K562 (cell line): ENCODE data around the gene TMEM123. TPM values are rescaled to one million over a fixed set of nuclear protein-coding genes. Genes with fewer than 3 reads are reported as not detected.

Experiments
- ATAC-seq: fragments of 200-7000 bp; cut with Tn5 transposase; 3 replicates; pipeline ENCODE4 v1.9.1; 2020; ENCODE audit warnings: moderate library complexity
- BruUV-seq: library from RNA; stranded (reverse); fragments of 400-500 nt; replicated peaks from 2 replicates; lab custom pipeline; 2021; lab: Mats Ljungman, UMichigan
- CTCF ChIA-PET: fragments of 300-600 bp; formaldehyde crosslinking; extraction: SDS; loops from one replicate; lab custom pipeline; 2021; ENCODE audit warnings: low intra/inter-chr PET ratio; lab: Yijun Ruan, JAX
- POLR2A ChIA-PET: fragments of 300-600, 350-650 bp; sonication (Branson Sonifier 250); formaldehyde crosslinking; extraction: SDS; loops from one replicate; lab custom pipeline; 2021; ENCODE audit warnings: antibody characterized with exemption, inconsistent platforms; lab: Yijun Ruan, JAX
- DNase-seq, 4 experiments: peaks; one replicate each; pipeline versions ENCODE4 v3.0.0 to v3.0.0-alpha.2; 2011 to 2018; ENCODE audit warnings: low spot score in 3 of 4, mixed read lengths in 3 of 4; ENCODE audit errors: extremely low read depth in 1 of 4
- FAIRE-seq: peaks from 2 replicates; lab custom pipeline; 2011; peaks lifted over from hg19 to GRCh38; lab: Jason Lieb, UNC
- H2AFZ ChIP-seq: 2 replicates; pipeline ENCODE4 v1.6.0; 2011; ENCODE audit warnings: low read depth, low read length, control low read depth, inconsistent platforms
- H3K27ac ChIP-seq: fragments of 200-600 bp; 3 replicates; pipeline ENCODE4 v1.8.0; 2011; ENCODE audit warnings: low read depth, mild to moderate bottlenecking, control low read depth, inconsistent platforms, low read length, moderate library complexity, mixed read lengths; ENCODE audit errors: extremely low read depth
- H3K27me3 ChIP-seq, 2 experiments: fragments of 300-600 bp in 1 of 2; 2 replicates in 1 of 2; 3 replicates in 1 of 2; pipeline versions ENCODE4 v1.6.0 to v1.8.0; 2011; ENCODE audit warnings: inconsistent platforms in 2 of 2, low read length in 2 of 2, mild to moderate bottlenecking in 1 of 2, mixed read lengths in 1 of 2, moderate library complexity in 1 of 2; ENCODE audit not compliant: control insufficient read depth in 2 of 2, insufficient read depth in 2 of 2
- H3K36me3 ChIP-seq: fragments of 300-600 bp; 3 replicates; pipeline ENCODE4 v1.8.0; 2011; ENCODE audit warnings: mild to moderate bottlenecking, low read length, inconsistent platforms; ENCODE audit not compliant: control insufficient read depth, insufficient read depth
- H3K4me1 ChIP-seq, 2 experiments: fragments of 200-600 bp in 1 of 2; replicated peaks in 1 of 2; 2 replicates in 1 of 2; 3 replicates in 1 of 2; pipeline versions ENCODE4 v1.5.1 to v1.8.0; 2011; ENCODE audit warnings: inconsistent platforms in 2 of 2, low read length in 2 of 2, mild to moderate bottlenecking in 1 of 2, mixed read lengths in 1 of 2, moderate library complexity in 1 of 2; ENCODE audit not compliant: control insufficient read depth in 2 of 2, insufficient read depth in 2 of 2
- H3K4me2 ChIP-seq: 2 replicates; pipeline ENCODE4 v1.6.1; 2011; ENCODE audit warnings: low read length, control low read depth, inconsistent platforms, mixed read lengths; ENCODE audit not compliant: insufficient read depth
- H3K4me3 ChIP-seq: fragments of 200-600 bp; sonication (generic), shearing (Covaris generic); 2 replicates; pipeline ENCODE4 v1.5.1; 2016; ENCODE audit warnings: control low read depth, inconsistent platforms
- H3K79me2 ChIP-seq: fragments of 200-600 bp; 3 replicates; pipeline ENCODE4 v1.8.0; 2011; ENCODE audit warnings: low read length, inconsistent platforms; ENCODE audit not compliant: control insufficient read depth, insufficient read depth
- H3K9ac ChIP-seq, 2 experiments: 2 replicates each; pipeline versions ENCODE4 v1.6.0 to v1.6.1; 2011; ENCODE audit warnings: low read depth in 2 of 2, low read length in 2 of 2, control low read depth in 1 of 2, inconsistent platforms in 1 of 2, mild to moderate bottlenecking in 1 of 2, mixed read lengths in 1 of 2; ENCODE audit not compliant: insufficient read depth in 1 of 2
- H3K9me1 ChIP-seq: one replicate; pipeline ENCODE4 v1.6.0; 2011; ENCODE audit warnings: inconsistent platforms, mild to moderate bottlenecking, low read length, moderate library complexity; ENCODE audit not compliant: control insufficient read depth, insufficient read depth
- H3K9me3 ChIP-seq: replicated peaks from 2 replicates; pipeline ENCODE4 v1.5.1; 2011; ENCODE audit warnings: low read depth, low read length, inconsistent platforms; ENCODE audit not compliant: control insufficient read depth, insufficient read depth
- H4K20me1 ChIP-seq: replicated peaks from 2 replicates; pipeline ENCODE4 v1.6.1; 2011; ENCODE audit warnings: low read length, inconsistent platforms, mixed read lengths; ENCODE audit not compliant: control insufficient read depth, insufficient read depth
- CAMTA2 ChIP-seq: fragments of 250-450 bp; sonication (Bioruptor Pico); conservative IDR thresholded peaks from 2 replicates; pipeline ENCODE4 v1.5.1; 2022
- CCAR2 ChIP-seq: fragments of 200-400 bp; formaldehyde crosslinking; IDR thresholded peaks from 2 replicates; pipeline ENCODE4 v1.6.1; 2017; ENCODE audit warnings: mild to moderate bottlenecking, low read depth, low read length
- HDAC3 ChIP-seq: fragments of 450-650 bp; IDR thresholded peaks from 2 replicates; pipeline ENCODE4 v1.6.1; 2018; ENCODE audit warnings: borderline replicate concordance, mild to moderate bottlenecking, moderate library complexity; ENCODE audit not compliant: partially characterized antibody
- KAT8 ChIP-seq: fragments of 450-650 bp; IDR thresholded peaks from 2 replicates; pipeline ENCODE4 v1.6.1; 2016; ENCODE audit warnings: low read depth, mild to moderate bottlenecking
- KHSRP ChIP-seq: fragments of 450-650 bp; IDR thresholded peaks from 2 replicates; pipeline ENCODE4 v1.6.1; 2017
- MCM7 ChIP-seq, 2 experiments: fragments of 450-650 bp; IDR thresholded peaks; 2 replicates each; pipeline ENCODE4 v1.6.1; 2016 to 2018
- MTF1 ChIP-seq: fragments of 250-450 bp; sonication (Bioruptor Pico); IDR thresholded peaks from 2 replicates; pipeline ENCODE4 v1.9.0; 2021; ENCODE audit warnings: moderate library complexity, mild to moderate bottlenecking, inconsistent platforms, borderline replicate concordance
- NCOA2 ChIP-seq, 2 experiments: fragments of 450-650 bp; IDR thresholded peaks; 2 replicates each; pipeline ENCODE4 v1.6.1; 2018; ENCODE audit warnings: mild to moderate bottlenecking in 2 of 2, moderate library complexity in 1 of 2; ENCODE audit not compliant: partially characterized antibody in 2 of 2
- NRF1 ChIP-seq, 2 experiments: fragments of 450-650 bp; IDR thresholded peaks in 1 of 2; conservative IDR thresholded peaks in 1 of 2; 2 replicates each; pipeline ENCODE4 v1.6.1; 2014; ENCODE audit warnings: mild to moderate bottlenecking in 2 of 2
- POLR2AphosphoS2 ChIP-seq: IDR thresholded peaks from 2 replicates; pipeline ENCODE4 v1.6.1; 2012; ENCODE audit warnings: low read length, improper control_type of control experiment
- SIRT6 ChIP-seq: IDR thresholded peaks from one replicate; pipeline ENCODE4 v1.6.1; 2012; ENCODE audit warnings: low read depth, mild to moderate bottlenecking, control low read depth, inconsistent platforms, low read length, moderate library complexity
- SRF ChIP-seq, 2 experiments: fragments of 250-450, 450-650 bp in 1 of 2; sonication (Bioruptor Pico) in 1 of 2; sonication (generic) in 1 of 2; formaldehyde crosslinking; IDR thresholded peaks; 2 replicates each; pipeline versions ENCODE4 v1.5.0 to v1.5.1; 2020 to 2022; ENCODE audit warnings: mild to moderate bottlenecking in 1 of 2, missing genetic modification reagents in 1 of 2
- SUPT5H ChIP-seq: fragments of 450-650 bp; IDR thresholded peaks from 2 replicates; pipeline ENCODE4 v1.6.1; 2016
- THRAP3 ChIP-seq: fragments of 450-650 bp; IDR thresholded peaks from 2 replicates; pipeline ENCODE4 v1.6.1; 2016; ENCODE audit warnings: mild to moderate bottlenecking, inconsistent platforms, borderline replicate concordance
- ZBTB7A ChIP-seq: IDR thresholded peaks from 2 replicates; pipeline ENCODE4 v1.6.1; 2011; ENCODE audit warnings: low read depth, mild to moderate bottlenecking, low read length, moderate library complexity, borderline replicate concordance; ENCODE audit not compliant: control insufficient read depth
- ZNF175 ChIP-seq: fragments of 200-800 bp; sonication (Bioruptor generic); IDR thresholded peaks from 2 replicates; pipeline ENCODE4 v1.6.1; 2016; ENCODE audit warnings: low read depth, mild to moderate bottlenecking, missing genetic modification characterization, missing compliant biosample characterization
- ZNF184 ChIP-seq: sonication (generic); formaldehyde crosslinking; IDR thresholded peaks from 2 replicates; pipeline ENCODE4 v1.5.0; 2020; ENCODE audit warnings: missing genetic modification reagents
- WGBS: fragments of 100-300 bp; shearing (Covaris generic); methylation state at CpG from one replicate; pipeline ENCODE4 v1.1.6; 2016; ENCODE audit warnings: low coverage, mixed read lengths; ENCODE audit not compliant: insufficient coverage; ENCODE audit errors: missing lambda C conversion rate; 5-methylcytosine and 5-hydroxymethylcytosine counted together
- in situ Hi-C: fragments of 300-500 bp; cut with MboI; formaldehyde crosslinking; loops from 4 replicates; pipeline ENCODE4 v1.15.0; 2018; ENCODE audit warnings: inconsistent platforms, mixed read lengths
- intact Hi-C: fragments of 100-400 bp; cut with micrococcal nuclease; formaldehyde crosslinking; loops from 2 replicates; pipeline ENCODE4 v1.14.2; 2022
- polyA plus RNA-seq, 8 experiments: library from polyadenylated mRNA; depleted of rRNA in 4 of 8; stranded (reverse) in 5 of 8; unstranded in 3 of 8; fragments of >200 nt; fragmentation: Nextera tagmentation in 2 of 8; fragmentation: Illumina TruSeq in 1 of 8; extraction: Ambion mirVana in 2 of 8; extraction: Trizol in 1 of 8; gene quantifications; 2 replicates each; pipeline versions ENCODE4 v1.2.1 to v1.2.3, GENCODE V29; 2011 to 2014; ENCODE audit warnings: inconsistent platforms in 1 of 8, missing spikeins in 1 of 8
- total RNA-seq, 7 experiments: library from RNA; depleted of rRNA in 6 of 7; stranded (reverse); fragments of >200 nt in 6 of 7; fragmentation: Illumina TruSeq in 2 of 7; extraction: Trizol in 2 of 7; gene quantifications; 2 replicates each; pipeline versions ENCODE4 v1.2.1 to v1.2.3, GENCODE V29; 2011 to 2021; ENCODE audit warnings: low replicate concordance in 1 of 7

TMEM123 gene
- total and polyA plus RNA-seq, 9 of the 15 experiments (the other 6 are each of a cell fraction or from before 2014, with no cell fraction given) = 19.8 to 344 (median 82.4) TPM

- no peaks in the 10 kb centered on the region for H3K9me3 ChIP-seq
- no peak overlapping the region for H3K27ac ChIP-seq
- H3K9me1 ChIP-seq = no peaks in the 10 kb centered on the region
- ChIA-PET CTCF (interaction anchor here (2.4 kb wide), 1 partner anchor 155 kb away, joined by 12 read pairs; no protein-coding TSS in a partner anchor), POLR2A (no interaction called here)
- no peak overlapping the region for H3K4me2 ChIP-seq
- no peaks in the 10 kb centered on the region for H3K36me3 ChIP-seq
- peaks cover 4 to 9% of the 10 kb centered on the region in 2 experiments; a peak in 4 of 5 replicates for H3K27me3 ChIP-seq
- no peak overlapping the region for H3K9ac ChIP-seq
- H3K4me1 ChIP-seq = no peaks in the 10 kb centered on the region
- H4K20me1 ChIP-seq = no peaks in the 10 kb centered on the region
- in situ Hi-C loops (loop anchor here (5.0 to 10.0 kb wide), 3 partner anchors 102 to 212 kb away; no protein-coding TSS in a partner anchor), intact Hi-C loops (loop anchor here (5.0 kb wide), 3 partner anchors 115 to 635 kb away; no protein-coding TSS in a partner anchor)
- no peak overlapping the region for H2AFZ ChIP-seq
- DNase-seq = no peak
- no peak overlapping the region for H3K4me3 ChIP-seq
- TF ChIP-seq ZBTB7A = no peak
- TF ChIP-seq CCAR2 = no peak
- TF ChIP-seq MCM7 (IDR thresholded peaks at IDR 0.05) = no peak
- TF ChIP-seq CAMTA2 (CRISPR knock-in tag) = no peak
- no peak for TF ChIP-seq SUPT5H
- no peak for TF ChIP-seq ZNF184 (CRISPR knock-in tag)
- no peak for TF ChIP-seq KHSRP
- no peak for TF ChIP-seq KAT8
- no peak for TF ChIP-seq HDAC3
- TF ChIP-seq NCOA2 (IDR thresholded peaks at IDR 0.05; ENCODE audit: partially characterized antibody in 2 of 2) = no peak
- TF ChIP-seq SIRT6 = no peak
- TF ChIP-seq MTF1 (CRISPR knock-in tag) = no peak
- TF ChIP-seq SRF (CRISPR knock-in tag; IDR thresholded peaks at IDR 0.05) = no peak
- no peak for TF ChIP-seq POLR2AphosphoS2
- no peak for TF ChIP-seq NRF1 (conservative IDR thresholded peaks at IDR 0.05 in 1 of 2, IDR thresholded peaks at IDR 0.05 in 1 of 2)
- TF ChIP-seq ZNF175 (CRISPR knock-in tag) = no peak
- no peak for TF ChIP-seq THRAP3
- no peak for FAIRE-seq
- WGBS = 0% methylated on average over 3 of the region's 4 CpGs
- BruUV-seq = no TSS peak
- H3K79me2 ChIP-seq = no peaks in the 10 kb centered on the region
- ATAC-seq = no peak
These were observed 44.5 kb upstream of the TMEM123 start for GRCh38 chr11:102497061-102497460.
